NCI-H128 (cell line): ENCODE results near the gene KRTAP25-1.

Experiments
- DNase-seq: peaks from one replicate; lab custom pipeline; 2025; ENCODE audit not compliant: unreplicated experiment; lab: John Stamatoyannopoulos, UW

Gene KRTAP25-1

GRCh38 chr21:30289215-30289614, at the start of gene KRTAP25-1:
KRTAP25-1 (minus strand) TSS chr21:30289514; CDS start chr21:30289490, 24 bp downstream.
- DNase-seq = no peak

- DNase-seq = no peak
Observed at GRCh38 chr21:30338717-30339116, 49.4 kb upstream of the KRTAP25-1 start.

- no peak for DNase-seq
Observed at GRCh38 chr21:30337772-30338171, 48.5 kb upstream of the KRTAP25-1 start.

GRCh38 chr21:30337276-30337744, 48.0 kb upstream of the KRTAP25-1 start, which contains the start of gene KRTAP27-1:
KRTAP27-1 (minus strand) TSS chr21:30337694; CDS start chr21:30337668, 26 bp downstream.
- no peak for DNase-seq

- DNase-seq = no peak
Observed at GRCh38 chr21:30336596-30336995, 47.3 kb upstream of the KRTAP25-1 start.

- DNase-seq = no peak
Observed at GRCh38 chr21:30333736-30334135, 44.4 kb upstream of the KRTAP25-1 start.

GRCh38 chr21:30332681-30333080, 43.4 kb upstream of the KRTAP25-1 start:
- DNase-seq = no peak

GRCh38 chr21:30329203-30329875, 40.0 kb upstream of the KRTAP25-1 start:
- DNase-seq = no peak

- no peak for DNase-seq
Observed at GRCh38 chr21:30326390-30326789, 37.1 kb upstream of the KRTAP25-1 start.

GRCh38 chr21:30320215-30320614, 30.9 kb upstream of the KRTAP25-1 start, which contains the start of gene KRTAP26-1:
KRTAP26-1 (minus strand) TSS chr21:30320315; CDS start chr21:30320035, 280 bp downstream.
- DNase-seq = no peak

GRCh38 chr21:30315701-30316100, 26.4 kb upstream of the KRTAP25-1 start:
- DNase-seq = no peak

GRCh38 chr21:30306884-30307283, 17.6 kb upstream of the KRTAP25-1 start:
- no peak for DNase-seq

GRCh38 chr21:30305136-30305535, 15.8 kb upstream of the KRTAP25-1 start:
- DNase-seq = no peak

- DNase-seq = no peak
Observed at GRCh38 chr21:30282850-30283249, 6.5 kb downstream of the KRTAP25-1 start, which contains the start of gene KRTAP24-1. KRTAP24-1 (minus strand) TSS chr21:30282950; CDS start chr21:30282932, 18 bp downstream.

GRCh38 chr21:30271611-30272010, 17.7 kb downstream of the KRTAP25-1 start:
- no peak for DNase-seq

- DNase-seq = no peak
Observed at GRCh38 chr21:30271156-30271555, 18.2 kb downstream of the KRTAP25-1 start.

GRCh38 chr21:30269803-30270530, 19.3 kb downstream of the KRTAP25-1 start:
- DNase-seq = no peak

- DNase-seq = no peak
Observed at GRCh38 chr21:30268608-30269197, 20.6 kb downstream of the KRTAP25-1 start.

- no peak for DNase-seq
Observed at GRCh38 chr21:30257773-30258172, 31.5 kb downstream of the KRTAP25-1 start.

- no peak for DNase-seq
Observed at GRCh38 chr21:30256100-30256499, 33.2 kb downstream of the KRTAP25-1 start.

- DNase-seq = no peak
Observed at GRCh38 chr21:30255679-30256078, 33.6 kb downstream of the KRTAP25-1 start.

GRCh38 chr21:30251781-30252180, 37.5 kb downstream of the KRTAP25-1 start:
- DNase-seq = no peak
